Measurements from ENCODE around the gene TUBGCP5.
A peak's percentile ranks its signal among the peaks of the same experiment; 100 is the strongest.
"Not testable (repeated sequence)": the region's sequence is repeated elsewhere in the genome, so short reads cannot be mapped to it uniquely, and the experiment has no call there.

The TUBGCP5 gene

DNA sequence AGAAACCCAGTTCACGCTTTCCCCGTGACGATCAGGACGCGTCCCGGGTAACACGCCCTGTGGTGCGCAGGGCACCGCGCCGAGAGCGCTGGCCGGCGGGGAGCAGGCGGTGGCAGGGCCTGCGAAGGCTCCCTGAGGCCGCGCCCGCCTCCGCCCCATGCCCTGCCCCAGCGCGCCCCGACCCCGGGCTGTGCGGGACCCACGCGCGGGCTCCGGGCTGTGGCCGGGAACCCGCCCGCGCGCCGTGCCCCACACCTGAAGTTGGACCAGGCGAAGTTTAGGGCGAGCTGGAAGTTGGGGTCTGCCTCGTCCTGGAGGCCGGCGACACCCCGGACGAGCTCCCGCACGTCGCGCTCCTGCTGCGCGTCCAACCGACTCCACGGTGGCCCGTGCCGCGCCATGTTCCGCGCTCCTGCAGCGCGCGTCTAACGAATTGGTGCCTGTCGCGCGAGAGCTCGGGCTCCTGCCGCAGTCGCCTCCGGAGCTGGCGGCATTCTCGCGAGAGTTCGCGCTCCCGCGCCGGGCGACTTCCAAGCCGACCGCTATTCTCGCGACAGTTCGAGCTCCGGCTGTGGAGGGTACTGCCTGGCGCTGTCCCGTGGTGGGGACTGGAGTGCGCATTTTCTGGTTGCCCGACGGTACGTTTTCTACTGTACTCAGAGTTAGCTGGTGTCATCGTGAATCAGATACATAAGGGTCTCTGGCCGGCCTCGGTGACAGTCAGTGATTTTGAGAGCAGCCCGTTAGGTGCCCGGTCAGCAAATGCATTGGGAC lies at the start of gene TUBGCP5:
TUBGCP5 (minus strand) TSS at position 427 of the 774 bp plus-strand sequence; CDS start at position 401, 26 bp downstream.
- Mint-ChIP-seq H3K4me3 (peak within 1 kb of the TSS; percentile 88), H3K36me3 (ENCODE audit: low read depth) (peaks cover 14% of the 10 kb centered on the region), H3K4me1 (ENCODE audit: low read depth) (peaks cover 16% of the 10 kb centered on the region), H3K27me3 (no peaks in the 10 kb centered on the region), H3K9me3 (no peaks in the 10 kb centered on the region), H3K27ac (peak within 1 kb of the TSS; percentile 86)
- intact Hi-C loops (cut with micrococcal nuclease) = loop anchor here (2.0 kb wide), 2 partner anchors 59 to 201 kb away; partner anchors contain the start of genes CYFIP1 and NIPA2

DNA sequence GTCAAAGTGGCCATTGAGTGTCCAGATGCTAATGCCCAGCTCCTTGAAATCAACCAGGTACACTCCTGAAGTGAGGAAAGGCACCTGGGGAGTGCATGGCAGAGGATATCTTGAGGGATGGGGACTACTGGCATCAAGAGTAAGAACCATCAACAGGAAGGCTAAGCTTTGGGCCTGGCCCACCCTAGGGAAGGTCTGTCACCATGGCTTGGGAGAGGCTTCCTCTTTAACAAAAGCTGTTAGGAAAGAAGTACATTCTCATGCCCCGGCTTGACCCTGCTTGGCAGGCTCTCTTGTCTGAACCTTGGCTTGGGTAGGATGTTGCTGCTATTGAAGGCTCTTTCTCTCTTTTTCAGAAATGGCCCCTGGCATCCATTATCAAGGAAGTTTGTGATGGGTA lies 43.7 kb upstream of the TUBGCP5 start:
- no peaks in the 10 kb centered on the region for H3K4me1 Mint-ChIP-seq (ENCODE audit: low read depth)
- intact Hi-C loops (cut with micrococcal nuclease) = no loop called here
- peaks cover 3% of the 10 kb centered on the region for H3K27me3 Mint-ChIP-seq

DNA sequence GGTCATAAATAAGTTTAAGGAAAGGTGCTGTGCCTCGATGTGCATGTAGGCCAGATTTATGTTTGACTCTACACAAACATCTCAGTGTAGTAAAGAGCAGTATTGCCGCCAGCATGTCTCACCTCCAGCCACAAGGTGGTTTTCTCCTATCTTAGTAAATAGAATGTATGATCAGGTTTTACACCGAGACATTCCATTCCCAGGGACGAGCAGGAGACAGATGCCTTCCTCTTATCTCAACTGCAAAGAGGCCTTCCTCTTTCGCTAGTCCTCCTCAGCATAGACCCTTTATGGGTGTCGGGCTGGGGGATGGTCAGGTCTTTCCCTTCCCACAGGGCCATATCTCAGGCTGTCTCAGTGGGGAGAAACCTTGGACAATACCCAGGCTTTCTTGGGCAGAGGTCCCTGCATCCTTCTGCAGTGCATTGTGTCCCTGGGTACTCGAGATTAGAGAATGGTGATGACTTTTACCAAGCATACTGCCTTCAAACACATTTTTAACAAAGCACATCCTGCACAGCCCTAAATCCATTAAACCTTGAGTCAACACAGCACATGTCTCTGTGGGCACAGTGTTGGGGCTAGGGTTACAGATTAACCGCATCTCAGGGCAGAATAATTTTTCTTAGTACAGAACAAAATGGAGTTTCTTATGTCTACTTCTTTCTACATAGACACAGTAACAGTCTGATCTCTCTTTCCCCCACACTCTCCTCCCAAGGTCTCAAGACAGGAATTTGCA lies 42.8 kb upstream of the TUBGCP5 start:
- H3K4me3 Mint-ChIP-seq; H3K4me1 Mint-ChIP-seq (ENCODE audit: low read depth); H3K27me3 Mint-ChIP-seq; H3K9me3 Mint-ChIP-seq; H3K27ac Mint-ChIP-seq; H3K36me3 Mint-ChIP-seq (ENCODE audit: low read depth); intact Hi-C loops (cut with micrococcal nuclease): not testable (repeated sequence)

More for the DNA sequence above, 43.7 kb upstream of the TUBGCP5 start:
- Mint-ChIP-seq H3K9me3 (no peaks in the 10 kb centered on the region), H3K27ac (no peak overlapping the region), H3K36me3 (ENCODE audit: low read depth) (no peaks in the 10 kb centered on the region), H3K4me3 (no peak overlapping the region)

DNA sequence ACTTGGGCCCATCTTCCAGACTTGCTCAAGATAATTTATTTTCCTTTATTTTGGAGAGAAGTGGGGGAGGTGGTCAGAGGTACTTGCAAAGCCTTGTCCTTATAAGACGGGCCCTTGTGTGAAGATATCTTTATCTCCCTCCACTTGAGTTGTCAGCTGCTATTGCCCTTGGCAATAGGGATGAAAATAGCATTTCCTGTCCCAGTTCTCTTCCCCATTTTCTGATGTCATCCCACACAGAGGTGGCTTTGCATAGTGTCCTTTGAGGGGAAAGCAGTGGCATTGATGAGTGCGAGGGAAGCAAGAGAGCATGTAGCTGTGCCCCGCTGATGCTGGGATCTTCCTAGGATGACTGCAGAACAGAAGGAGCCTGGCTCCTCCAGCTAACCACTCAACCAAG lies 41.9 kb upstream of the TUBGCP5 start:
- Mint-ChIP-seq H3K4me1 (ENCODE audit: low read depth) (no peaks in the 10 kb centered on the region), H3K9me3 (no peaks in the 10 kb centered on the region), H3K36me3 (ENCODE audit: low read depth) (no peaks in the 10 kb centered on the region), H3K27me3 (peaks cover 3% of the 10 kb centered on the region), H3K4me3 (no peak overlapping the region), H3K27ac (no peak overlapping the region)
- intact Hi-C loops (cut with micrococcal nuclease) = no loop called here

- no peak overlapping the region for H3K4me3 Mint-ChIP-seq
- intact Hi-C loops (cut with micrococcal nuclease) = no loop called here
- no peaks in the 10 kb centered on the region for H3K4me1 Mint-ChIP-seq (ENCODE audit: low read depth)
- H3K9me3 Mint-ChIP-seq = no peaks in the 10 kb centered on the region
- no peak overlapping the region for H3K27ac Mint-ChIP-seq
- H3K36me3 Mint-ChIP-seq (ENCODE audit: low read depth) = no peaks in the 10 kb centered on the region
- H3K27me3 Mint-ChIP-seq = no peaks in the 10 kb centered on the region
Observed at GRCh38 chr15:23079766-23080165, 40.4 kb upstream of the TUBGCP5 start.

- H3K36me3 Mint-ChIP-seq (ENCODE audit: low read depth) = no peaks in the 10 kb centered on the region
- no peaks in the 10 kb centered on the region for H3K9me3 Mint-ChIP-seq
- intact Hi-C loops (cut with micrococcal nuclease) = no loop called here
- H3K4me1 Mint-ChIP-seq (ENCODE audit: low read depth) = no peaks in the 10 kb centered on the region
- H3K27ac Mint-ChIP-seq = no peak overlapping the region
- H3K27me3 Mint-ChIP-seq = no peaks in the 10 kb centered on the region
- no peak overlapping the region for H3K4me3 Mint-ChIP-seq
Observed at GRCh38 chr15:23075927-23076326, 36.6 kb upstream of the TUBGCP5 start.

- H3K27me3 Mint-ChIP-seq = no peaks in the 10 kb centered on the region
- no peaks in the 10 kb centered on the region for H3K36me3 Mint-ChIP-seq (ENCODE audit: low read depth)
- H3K9me3 Mint-ChIP-seq = no peaks in the 10 kb centered on the region
- no peak overlapping the region for H3K27ac Mint-ChIP-seq
- intact Hi-C loops (cut with micrococcal nuclease) = no loop called here
- H3K4me3 Mint-ChIP-seq = no peak overlapping the region
- no peaks in the 10 kb centered on the region for H3K4me1 Mint-ChIP-seq (ENCODE audit: low read depth)
Observed at GRCh38 chr15:23074684-23075083, 35.3 kb upstream of the TUBGCP5 start.

- intact Hi-C loops (cut with micrococcal nuclease) = no loop called here
- Mint-ChIP-seq H3K4me1 (ENCODE audit: low read depth) (no peaks in the 10 kb centered on the region), H3K27ac (no peak overlapping the region), H3K9me3 (no peaks in the 10 kb centered on the region), H3K36me3 (ENCODE audit: low read depth) (no peaks in the 10 kb centered on the region), H3K4me3 (peak overlapping the region; percentile 5), H3K27me3 (no peaks in the 10 kb centered on the region)
Observed at GRCh38 chr15:23073890-23074646, 34.7 kb upstream of the TUBGCP5 start.

- Mint-ChIP-seq H3K4me1 (ENCODE audit: low read depth) (no peaks in the 10 kb centered on the region), H3K4me3 (no peak overlapping the region), H3K27me3 (no peaks in the 10 kb centered on the region), H3K36me3 (ENCODE audit: low read depth) (no peaks in the 10 kb centered on the region), H3K9me3 (peaks cover 2% of the 10 kb centered on the region), H3K27ac (no peak overlapping the region)
- intact Hi-C loops (cut with micrococcal nuclease) = no loop called here
Observed at GRCh38 chr15:23072633-23073032, 33.3 kb upstream of the TUBGCP5 start.

GRCh38 chr15:23069496-23070166 lies 30.3 kb upstream of the TUBGCP5 start:
- Mint-ChIP-seq H3K4me1 (ENCODE audit: low read depth) (no peaks in the 10 kb centered on the region), H3K9me3 (peaks cover 10% of the 10 kb centered on the region), H3K27me3 (no peaks in the 10 kb centered on the region), H3K4me3 (no peak overlapping the region), H3K36me3 (ENCODE audit: low read depth) (no peaks in the 10 kb centered on the region), H3K27ac (no peak overlapping the region)
- intact Hi-C loops (cut with micrococcal nuclease) = no loop called here

GRCh38 chr15:23067416-23067815 lies 28.0 kb upstream of the TUBGCP5 start:
- no peak overlapping the region for H3K27ac Mint-ChIP-seq
- H3K4me1 Mint-ChIP-seq (ENCODE audit: low read depth) = no peaks in the 10 kb centered on the region
- intact Hi-C loops (cut with micrococcal nuclease) = no loop called here
- H3K36me3 Mint-ChIP-seq (ENCODE audit: low read depth) = no peaks in the 10 kb centered on the region
- H3K9me3 Mint-ChIP-seq = peaks cover 31% of the 10 kb centered on the region
- no peak overlapping the region for H3K4me3 Mint-ChIP-seq
- no peaks in the 10 kb centered on the region for H3K27me3 Mint-ChIP-seq

DNA sequence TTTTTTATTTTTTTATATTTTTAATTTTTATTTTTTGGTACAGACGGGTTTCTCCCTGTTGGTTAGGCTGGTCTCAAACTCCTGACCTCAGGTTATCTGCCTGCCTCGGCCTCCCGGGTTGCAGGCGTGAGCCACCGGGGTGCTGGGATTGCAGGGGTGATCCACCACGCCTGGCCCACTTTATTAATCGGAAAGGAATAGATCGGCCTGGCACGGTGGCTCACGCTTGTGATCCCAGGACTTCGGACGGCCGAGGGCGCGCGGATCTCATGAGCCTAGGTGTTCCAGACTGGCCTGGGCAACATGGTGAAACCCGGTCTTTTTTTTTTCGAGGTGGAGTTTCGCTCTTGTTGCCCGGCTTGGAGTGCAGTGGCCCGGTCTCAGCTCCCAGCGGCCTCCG lies 26.5 kb upstream of the TUBGCP5 start:
- Mint-ChIP-seq H3K4me1 (ENCODE audit: low read depth) (no peaks in the 10 kb centered on the region), H3K36me3 (ENCODE audit: low read depth) (no peaks in the 10 kb centered on the region), H3K9me3 (peaks cover 41% of the 10 kb centered on the region), H3K27me3 (no peaks in the 10 kb centered on the region), H3K27ac (no peak overlapping the region), H3K4me3 (no peak overlapping the region)
- intact Hi-C loops (cut with micrococcal nuclease) = no loop called here

DNA sequence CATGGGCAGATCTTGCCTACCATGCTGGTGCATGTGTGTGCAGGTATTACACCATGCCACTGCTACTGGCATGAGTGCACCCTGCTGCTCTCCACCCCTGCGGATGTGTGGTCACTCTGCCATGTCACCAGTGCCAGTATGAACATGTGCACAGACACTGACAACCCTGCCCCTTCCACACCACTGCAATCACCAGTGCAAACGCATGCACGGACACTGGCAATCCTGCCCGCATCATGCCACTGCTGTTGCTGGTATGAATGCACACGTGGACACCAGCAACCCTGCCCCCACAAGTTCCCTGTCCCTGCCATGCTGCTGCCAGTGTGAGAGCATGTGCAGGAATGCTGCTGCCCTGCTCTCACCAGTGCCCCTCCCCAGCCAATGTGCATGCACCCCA lies 24.8 kb upstream of the TUBGCP5 start:
- intact Hi-C loops (cut with micrococcal nuclease) = no loop called here
- H3K27ac Mint-ChIP-seq = no peak overlapping the region
- no peaks in the 10 kb centered on the region for H3K36me3 Mint-ChIP-seq (ENCODE audit: low read depth)
- H3K9me3 Mint-ChIP-seq = peaks cover 41% of the 10 kb centered on the region
- peaks cover 4% of the 10 kb centered on the region for H3K27me3 Mint-ChIP-seq
- no peak overlapping the region for H3K4me3 Mint-ChIP-seq
- no peaks in the 10 kb centered on the region for H3K4me1 Mint-ChIP-seq (ENCODE audit: low read depth)

All from dendritic cell treated with granulocyte-macrophage colony-stimulating factor and Interleukin-4, amounts not matched to agents 40 ng/mL and 50 ng/mL, for 4 days (primary cell).